GM19372 (cell line): Measurements from ENCODE around the gene RNF207.
A peak's percentile ranks its signal among the peaks of the same experiment; 100 is the strongest.

Source experiments
- ATAC-seq: cut with Tn5 transposase; IDR thresholded peaks from one replicate; pipeline ENCODE4 v1.9.1; 2021; ENCODE audit warnings: mild to moderate bottlenecking, low read depth, moderate library complexity; ENCODE audit not compliant: unreplicated experiment

The RNF207 gene

GRCh38 chr1:6247651-6248050 lies 41.7 kb downstream of the RNF207 start:
- no peak for ATAC-seq

- no peak for ATAC-seq
Observed at GRCh38 chr1:6248161-6248776, 42.4 kb downstream of the RNF207 start.

- no peak for ATAC-seq
Observed at GRCh38 chr1:6248932-6249738, 43.2 kb downstream of the RNF207 start.

GRCh38 chr1:6249739-6250689 lies 44.1 kb downstream of the RNF207 start:
- no peak for ATAC-seq

GRCh38 chr1:6251233-6251632 lies 45.3 kb downstream of the RNF207 start:
- no peak for ATAC-seq

- no peak for ATAC-seq
Observed at GRCh38 chr1:6251681-6252373, 45.9 kb downstream of the RNF207 start.

GRCh38 chr1:6252374-6252710 lies 46.4 kb downstream of the RNF207 start:
- no peak for ATAC-seq

- ATAC-seq = no peak
Observed at GRCh38 chr1:6253380-6253779, 47.5 kb downstream of the RNF207 start.

- ATAC-seq = no peak
Observed at GRCh38 chr1:6254691-6255090, 48.8 kb downstream of the RNF207 start.

- ATAC-seq = no peak
Observed at GRCh38 chr1:6256645-6257044, 50.7 kb downstream of the RNF207 start.

- ATAC-seq = no peak
Observed at GRCh38 chr1:6257541-6258069, 51.7 kb downstream of the RNF207 start.

- ATAC-seq = no peak
Observed at GRCh38 chr1:6258675-6259074, 52.8 kb downstream of the RNF207 start.

GRCh38 chr1:6259491-6260362 lies 53.8 kb downstream of the RNF207 start:
- peak; percentile 60 for ATAC-seq

GRCh38 chr1:6260433-6260934 lies 54.6 kb downstream of the RNF207 start:
- peak; percentile 27 for ATAC-seq

- ATAC-seq = peak; percentile 42
Observed at GRCh38 chr1:6260961-6261614, 55.2 kb downstream of the RNF207 start, which contains the start of gene GPR153. GPR153 (minus strand) TSS chr1:6261098; CDS start chr1:6254905, 6,193 bp downstream.

GRCh38 chr1:6261615-6261995 lies 55.7 kb downstream of the RNF207 start:
- ATAC-seq = no peak

- ATAC-seq = no peak
Observed at GRCh38 chr1:6262555-6263420, 56.9 kb downstream of the RNF207 start.

- ATAC-seq = no peak
Observed at GRCh38 chr1:6263716-6264115, 57.8 kb downstream of the RNF207 start.
